Lower leg skin (tissue), 4 donors: ENCODE data around the gene RAD21L1. TPM values are rescaled to one million over a fixed set of nuclear protein-coding genes. Genes with fewer than 3 reads are reported as not detected.

Experiments
- DNase-seq, 2 donors: peaks; one replicate each; pipeline ENCODE4 v3.0.0-alpha.2; 2019; ENCODE audit warnings: low spot score in 2 of 2
- H3K4me3 ChIP-seq: fragments of 200-600 bp; sonication (generic); 2 replicates; pipeline ENCODE4 v1.5.1; 2017; ENCODE audit warnings: mild to moderate bottlenecking, low read depth; ENCODE audit not compliant: poor library complexity, severe bottlenecking
- CTCF ChIP-seq, 3 donors: fragments of 450-650 bp; IDR thresholded peaks; one replicate each; pipeline ENCODE4 v1.5.1; 2016; ENCODE audit warnings: antibody characterized with exemption in 3 of 3, mild to moderate bottlenecking in 3 of 3, moderate library complexity in 2 of 3
- POLR2A ChIP-seq, 2 donors: fragments of 450-650 bp; IDR thresholded peaks; one replicate each; pipeline ENCODE4 v1.6.1; 2016 to 2017; ENCODE audit warnings: antibody characterized with exemption in 2 of 2, mild to moderate bottlenecking in 1 of 2, moderate library complexity in 1 of 2
- WGBS, 2 donors: methylation state at CpG; one replicate each; pipeline ENCODE4 v1.1.5; 2018; 5-methylcytosine and 5-hydroxymethylcytosine counted together
- intact Hi-C: fragments of 100-400 bp; cut with DNase I; formaldehyde crosslinking; loops from one replicate; pipeline ENCODE4 v1.15.0; 2023; ENCODE audit warnings: low total_unique reads
- total RNA-seq, 4 donors: library from RNA; depleted of rRNA; stranded (reverse); fragments of >200 nt; gene quantifications; one replicate each; pipeline ENCODE4 v1.1.0, GENCODE V29; 2016

The RAD21L1 gene
- total RNA-seq, 4 donors from 2014 or later = 0.38 TPM; not detected in 3

GRCh38 chr20:1182106-1182505 lies 43.7 kb upstream of the RAD21L1 start:
- no peak overlapping the region for H3K4me3 ChIP-seq
- 43 to 50% methylated on average over 4 of the region's 4 CpGs for WGBS, 2 donors
- intact Hi-C loops = no loop called here
- TF ChIP-seq POLR2A (IDR thresholded peaks at IDR 0.05) (no peak), CTCF (IDR thresholded peaks at IDR 0.05) (no peak)
- no peak for DNase-seq

GRCh38 chr20:1183153-1183552 lies 42.7 kb upstream of the RAD21L1 start:
- no peak overlapping the region for H3K4me3 ChIP-seq
- no peak for DNase-seq
- intact Hi-C loops = no loop called here
- WGBS, 2 donors = 72 to 78% methylated on average over 6 of the region's 6 CpGs
- TF ChIP-seq CTCF (IDR thresholded peaks at IDR 0.05) = no peak
- no peak for TF ChIP-seq POLR2A (IDR thresholded peaks at IDR 0.05)

- intact Hi-C loops = no loop called here
- 22 to 34% methylated on average over 13 of the region's 13 CpGs for WGBS, 2 donors
- no peak overlapping the region for H3K4me3 ChIP-seq
- peak in 1 of 3 donors; percentile 9 for TF ChIP-seq CTCF (IDR thresholded peaks at IDR 0.05)
- TF ChIP-seq POLR2A (IDR thresholded peaks at IDR 0.05) = no peak
- no peak for DNase-seq
These were observed 41.6 kb upstream of the RAD21L1 start for GRCh38 chr20:1184260-1184637.

GRCh38 chr20:1184638-1185315 lies 41.1 kb upstream of the RAD21L1 start, which contains the start of gene TMEM74B:
TMEM74B (minus strand) TSS chr20:1184981; CDS start chr20:1183801, 1,180 bp downstream.
- no peak for DNase-seq
- no peak for TF ChIP-seq POLR2A (IDR thresholded peaks at IDR 0.05)
- no peak for TF ChIP-seq CTCF (IDR thresholded peaks at IDR 0.05)
- intact Hi-C loops = loop anchor here (5.0 kb wide), 1 partner anchor 362 kb away; no protein-coding TSS in a partner anchor
- WGBS, 2 donors = 0 to 3% methylated on average over 1 to 40 of the region's 76 CpGs
- H3K4me3 ChIP-seq = peak within 1 kb of the TSS; percentile 30

- no peak for TF ChIP-seq CTCF (IDR thresholded peaks at IDR 0.05)
- DNase-seq = no peak
- WGBS, 2 donors = 0 to 3% methylated on average over 8 to 11 of the region's 54 CpGs
- intact Hi-C loops = loop anchor here (5.0 kb wide), 1 partner anchor 363 kb away; no protein-coding TSS in a partner anchor
- H3K4me3 ChIP-seq = peak overlapping the region; percentile 30
These were observed 40.5 kb upstream of the RAD21L1 start for GRCh38 chr20:1185316-1185741.
